Central memory CD4-positive, alpha-beta T cell (primary cell): Measurements from ENCODE around the gene CCDC81.
"Not testable (repeated sequence)": the region's sequence is repeated elsewhere in the genome, so short reads cannot be mapped to it uniquely, and the experiment has no call there.

Experiments used
- DNase-seq: peaks from one replicate; pipeline ENCODE4 v3.0.0; 2022

CCDC81 gene

DNA sequence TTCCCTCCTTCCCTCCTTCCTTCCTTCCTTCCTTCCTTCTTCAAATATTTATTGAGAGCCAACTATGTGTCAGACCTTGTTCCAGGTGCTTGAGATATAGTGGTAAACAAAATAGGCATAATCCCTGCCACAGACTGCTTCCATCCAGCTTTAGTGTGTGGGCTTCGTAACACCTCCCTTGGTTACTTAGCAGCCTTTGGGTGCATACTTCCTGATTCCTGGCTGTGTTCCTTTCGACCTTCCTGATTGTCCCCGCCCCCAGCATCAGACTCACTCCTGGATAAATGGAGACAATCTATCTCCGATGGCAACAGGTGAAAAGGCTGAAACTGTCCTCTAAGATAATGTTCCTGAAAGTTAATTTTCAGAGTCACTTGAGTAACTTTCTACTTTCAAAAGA is 13.5 kb downstream of the CCDC81 start:
- no peak for DNase-seq

DNA sequence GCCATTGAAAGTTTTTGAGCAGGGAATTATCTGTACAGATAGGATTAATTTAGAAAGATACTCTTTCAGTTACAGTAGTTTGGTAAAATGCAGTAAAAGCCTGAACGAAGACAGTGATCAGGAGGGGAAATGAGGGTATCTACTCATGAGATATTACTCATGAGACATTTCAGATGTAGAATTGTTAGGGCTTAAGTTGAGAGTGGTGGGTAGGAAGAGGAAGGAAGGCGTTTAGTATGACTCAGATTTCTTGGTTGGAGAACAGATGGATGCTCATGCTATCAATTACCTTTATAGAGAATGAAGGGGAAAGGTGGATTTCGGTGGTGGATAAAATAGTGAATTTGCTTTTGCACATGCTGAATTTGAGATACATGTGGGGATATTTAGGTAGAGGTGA is 15.8 kb downstream of the CCDC81 start:
- DNase-seq = no peak

DNA sequence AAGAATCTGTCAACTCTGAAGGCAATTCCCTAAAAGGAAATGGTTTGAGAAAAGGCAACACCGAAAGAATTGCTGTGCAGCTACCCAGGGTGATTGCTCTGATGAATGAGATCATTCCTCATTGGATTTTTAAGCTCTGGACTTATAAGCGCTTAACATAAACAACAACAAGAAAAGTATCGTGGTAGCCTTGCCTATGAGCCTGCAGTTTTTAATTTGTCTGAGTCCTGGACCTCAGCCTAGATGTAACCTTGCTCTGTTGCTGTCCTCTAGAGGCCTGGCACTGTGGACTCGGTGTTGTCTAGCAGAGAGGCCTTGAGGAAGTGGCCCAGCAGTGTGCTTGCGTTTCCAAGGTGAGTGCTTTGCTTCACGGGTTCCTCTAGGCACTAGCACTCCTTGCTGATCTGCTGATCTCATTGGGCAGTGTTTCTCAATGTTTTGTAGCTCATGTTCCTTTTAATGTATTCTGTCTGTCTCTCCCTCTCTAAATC is 20.4 kb downstream of the CCDC81 start:
- no peak for DNase-seq

DNA sequence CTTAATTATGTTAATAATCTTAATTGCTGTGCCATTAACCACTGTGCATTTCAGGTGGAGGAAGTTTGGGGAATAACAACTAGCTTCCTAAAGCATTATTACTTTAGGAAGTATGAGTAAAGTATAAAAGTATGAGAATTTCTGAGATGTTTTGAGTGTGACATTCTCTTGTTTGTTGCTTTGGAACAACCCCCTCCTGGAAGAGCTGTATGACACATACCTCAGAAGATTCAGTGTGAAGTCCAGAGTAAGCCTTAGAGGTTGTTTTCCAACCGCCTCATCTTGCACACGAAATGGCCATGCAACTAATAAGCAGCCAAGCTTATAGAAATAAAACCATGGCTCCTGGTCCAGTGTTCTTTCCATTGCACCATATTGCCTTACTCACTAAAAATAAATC is 21.7 kb downstream of the CCDC81 start:
- DNase-seq = no peak

DNA sequence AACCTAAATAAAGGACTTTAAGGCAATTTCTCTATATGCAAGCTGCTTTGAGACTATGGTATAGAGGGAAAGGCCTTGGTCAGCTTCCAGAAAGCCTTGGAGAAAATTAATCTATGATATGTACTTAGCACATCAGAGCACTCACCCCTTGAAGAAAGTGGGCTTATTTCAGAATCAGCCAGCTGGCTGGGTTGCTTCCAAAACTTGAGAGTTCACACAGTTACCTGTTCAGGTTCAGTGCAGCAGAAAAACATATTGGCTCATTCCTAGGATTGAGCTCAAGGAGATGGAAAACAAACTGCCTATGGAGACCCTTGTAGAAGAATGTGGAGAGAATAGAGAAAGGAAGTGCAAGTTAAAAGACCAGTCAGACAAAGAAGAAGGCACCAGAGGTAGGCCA is 22.7 kb downstream of the CCDC81 start:
- DNase-seq = no peak

DNA sequence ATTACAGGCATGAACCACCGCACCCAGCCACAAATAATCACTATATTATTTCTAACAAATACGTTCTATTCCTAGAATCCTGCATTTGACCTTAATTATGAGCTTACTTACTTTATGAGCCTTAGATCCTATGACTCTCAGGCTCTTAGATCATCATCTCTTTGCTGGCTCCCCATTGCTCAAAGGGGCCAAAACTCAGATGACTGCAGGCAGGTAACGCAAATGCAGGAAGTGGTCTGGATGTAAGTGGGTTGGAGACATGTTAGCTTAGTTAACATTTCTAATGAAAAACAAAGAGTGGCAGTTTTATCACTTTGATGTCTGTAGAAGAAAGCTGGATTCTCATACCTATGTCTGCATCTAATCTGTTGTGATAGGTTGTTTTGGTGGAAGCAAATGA is 23.4 kb downstream of the CCDC81 start:
- no peak for DNase-seq

DNA sequence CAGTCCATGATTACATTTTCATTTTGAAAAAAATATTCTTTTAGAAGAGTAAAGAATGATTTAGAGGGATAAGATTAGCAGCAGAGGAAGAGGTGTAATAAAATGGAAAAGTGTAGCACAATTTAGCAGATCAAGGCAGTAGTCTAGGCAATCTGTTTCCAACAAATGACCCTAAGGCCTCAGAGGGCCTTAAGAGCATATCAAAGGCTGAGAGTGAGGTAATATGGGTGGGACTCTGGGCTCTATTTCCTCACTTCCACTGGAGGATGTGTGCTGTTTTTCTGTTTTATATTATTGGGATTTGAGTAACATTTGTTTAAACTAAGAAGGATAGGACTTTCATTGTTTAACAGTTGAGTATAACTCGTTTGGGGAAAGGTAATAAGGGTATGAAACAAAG is 28.8 kb downstream of the CCDC81 start:
- DNase-seq = no peak

DNA sequence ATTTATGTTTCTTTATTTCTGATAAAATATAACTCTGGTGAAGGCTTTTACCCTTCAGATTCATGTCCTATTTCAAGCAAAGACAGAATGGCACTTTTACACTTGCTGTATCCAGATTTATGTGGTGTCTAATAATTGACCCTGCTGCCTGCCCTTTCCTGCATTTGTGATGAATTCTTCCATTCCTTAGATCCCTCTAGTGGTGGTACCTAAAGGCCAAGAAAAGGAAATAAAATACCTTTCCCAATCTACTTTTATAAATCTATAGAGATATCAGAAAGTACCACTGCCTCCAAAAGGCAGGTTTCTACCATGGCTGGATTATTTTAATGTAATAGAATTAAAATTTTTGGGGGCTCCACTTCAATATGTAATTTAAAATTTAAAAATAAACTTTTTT is 34.2 kb downstream of the CCDC81 start:
- DNase-seq = no peak

DNA sequence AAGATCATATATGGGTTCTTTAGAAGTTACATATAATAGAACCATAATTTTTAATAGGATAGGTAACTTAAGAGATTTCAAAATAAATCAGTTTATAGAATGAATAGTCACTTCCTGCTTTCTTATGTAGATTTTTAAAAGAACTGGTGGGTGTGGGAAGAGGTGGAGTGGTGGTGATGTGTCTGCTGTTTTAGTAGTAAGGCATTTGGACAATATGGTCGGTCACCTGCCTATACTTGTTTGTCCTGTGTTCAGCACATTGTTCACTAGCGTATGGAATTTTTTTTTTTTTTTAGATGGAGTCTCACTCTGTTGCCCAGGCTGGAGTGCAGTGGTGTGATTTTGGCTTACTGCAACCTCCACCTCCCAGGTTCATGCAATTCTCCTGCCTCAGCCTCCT is 39.3 kb downstream of the CCDC81 start:
- no peak for DNase-seq

DNA sequence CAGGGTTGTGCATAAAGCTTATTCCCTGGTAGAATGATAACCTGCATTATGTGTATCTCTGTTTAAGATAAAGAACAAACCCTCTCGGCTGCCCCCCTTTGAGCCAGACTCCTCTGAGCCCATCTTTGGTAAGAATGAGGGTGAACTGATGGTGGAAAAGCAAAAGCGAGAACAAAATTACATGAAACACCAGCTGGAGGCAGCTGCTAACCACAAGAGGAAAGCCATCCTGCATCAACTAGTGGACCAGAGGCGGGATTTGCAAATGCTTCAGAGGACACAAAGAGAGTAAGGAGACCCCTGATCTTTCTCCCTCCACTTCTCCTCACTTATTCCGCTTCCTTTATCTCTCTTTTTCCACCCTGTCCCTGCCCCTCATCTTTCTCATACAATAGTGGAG is 40.3 kb downstream of the CCDC81 start:
- no peak for DNase-seq

DNA sequence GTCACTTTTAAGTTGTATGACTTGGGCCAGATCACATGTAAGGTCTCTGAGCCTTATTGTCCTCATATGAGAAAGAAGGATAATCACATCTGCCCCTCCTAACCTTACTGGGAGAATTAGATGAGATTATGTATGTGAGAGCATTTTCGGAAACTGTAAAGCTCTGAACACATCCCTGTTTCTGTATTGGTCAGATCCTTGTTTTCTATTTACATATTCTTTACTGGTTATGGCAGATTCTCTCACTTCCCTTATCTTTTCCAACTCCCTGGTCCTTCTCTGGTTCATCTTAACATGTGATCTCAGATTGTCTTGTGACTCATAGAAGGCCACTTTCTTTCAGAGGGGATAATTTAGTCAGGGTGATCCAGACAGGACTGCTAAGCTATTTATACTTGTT is 41.8 kb downstream of the CCDC81 start:
- no peak for DNase-seq

DNA sequence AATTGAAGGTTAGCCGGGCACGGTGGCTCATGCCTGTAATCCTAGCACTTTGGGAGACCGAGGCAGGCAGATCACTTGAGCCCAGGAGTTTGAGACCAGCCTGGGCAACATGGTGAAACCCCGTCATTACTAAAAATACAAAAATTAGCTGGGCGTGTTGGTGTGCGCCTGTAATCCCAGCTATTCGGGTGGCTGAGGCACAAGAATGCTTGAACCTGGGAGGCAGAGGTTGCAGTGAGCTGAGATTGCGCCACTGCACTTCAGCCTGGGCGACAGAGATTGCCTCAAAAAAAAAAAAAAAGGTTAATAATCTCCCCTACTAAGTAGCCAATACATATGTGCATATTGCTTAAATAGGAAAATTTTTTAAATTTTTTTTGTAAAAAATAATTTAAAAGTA is 42.3 kb downstream of the CCDC81 start:
- not testable (repeated sequence) for DNase-seq

DNA sequence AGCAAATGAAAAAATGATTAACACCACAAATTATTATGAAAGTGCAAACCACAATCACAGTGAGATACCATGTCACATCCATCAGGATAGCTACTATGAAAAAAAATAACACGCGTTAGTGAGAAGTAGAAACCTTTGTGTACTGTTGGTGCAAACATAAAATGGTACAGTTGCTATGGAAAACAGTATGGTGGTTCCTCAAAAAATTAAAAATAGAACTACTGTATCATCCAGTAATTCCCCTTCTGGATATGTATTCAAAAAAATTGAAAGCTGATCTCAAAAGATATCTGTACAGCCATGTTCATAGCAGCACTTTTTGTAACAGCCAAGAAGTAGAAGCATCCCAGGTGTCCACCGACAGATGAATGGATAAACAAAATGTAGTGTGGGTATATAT is 43.4 kb downstream of the CCDC81 start:
- no peak for DNase-seq

DNA sequence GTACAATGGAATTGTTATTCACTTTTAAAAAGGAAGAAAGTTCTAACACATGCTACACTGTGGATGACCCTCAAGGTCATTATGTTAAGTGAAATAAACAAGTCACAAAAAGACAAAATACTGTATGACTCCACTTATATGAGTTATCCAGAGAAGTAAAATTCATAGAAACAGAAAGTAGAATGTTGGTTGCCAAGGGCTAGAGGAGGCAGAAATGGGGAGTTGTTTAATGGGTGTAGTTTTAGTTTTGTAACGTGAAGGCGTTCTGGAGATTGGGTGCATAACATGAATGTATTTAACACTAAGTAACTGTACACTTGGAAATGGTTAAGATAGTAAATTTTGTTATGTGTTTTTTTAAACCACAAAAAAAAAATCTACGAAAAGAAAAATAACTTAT is 43.8 kb downstream of the CCDC81 start:
- DNase-seq = no peak

DNA sequence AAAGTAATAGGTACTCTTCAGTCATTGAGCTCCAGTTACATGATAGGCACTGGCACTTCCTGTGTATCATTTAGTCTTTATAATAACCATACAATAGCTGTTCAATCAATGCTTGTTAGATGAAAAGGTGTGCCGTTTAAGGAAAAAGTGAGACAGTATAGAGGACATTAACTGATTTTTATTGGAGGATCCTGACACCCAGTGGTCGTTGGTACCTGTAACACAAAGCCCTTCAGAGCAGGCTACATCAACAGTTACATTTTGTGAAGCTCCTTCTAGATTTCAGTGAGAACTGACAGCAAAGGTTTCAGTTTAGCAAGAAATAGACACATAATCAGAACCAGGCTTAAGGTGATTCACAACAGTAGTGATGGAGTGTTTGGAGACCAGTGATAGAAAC is 44.2 kb downstream of the CCDC81 start:
- no peak for DNase-seq

DNA sequence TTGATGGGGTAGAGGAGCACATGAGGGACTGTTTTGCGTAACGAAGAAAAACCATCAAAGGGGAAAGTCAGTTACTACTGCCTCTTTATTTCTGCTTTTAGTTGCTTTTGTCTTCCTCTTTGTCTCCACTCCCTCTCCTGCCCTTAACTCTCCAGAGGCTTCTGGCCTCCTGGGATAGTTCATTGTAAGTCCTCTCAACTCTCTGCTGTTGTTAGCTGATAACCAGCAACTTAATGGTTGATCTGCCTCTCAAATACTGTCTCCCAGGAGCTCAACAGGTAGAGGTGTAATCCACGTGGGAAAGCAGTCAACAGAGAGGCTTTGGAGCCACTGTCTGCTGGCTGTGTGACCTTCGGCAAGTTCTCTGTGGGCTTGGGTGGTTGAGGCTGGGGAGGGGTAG is 47.3 kb downstream of the CCDC81 start:
- DNase-seq = no peak

DNA sequence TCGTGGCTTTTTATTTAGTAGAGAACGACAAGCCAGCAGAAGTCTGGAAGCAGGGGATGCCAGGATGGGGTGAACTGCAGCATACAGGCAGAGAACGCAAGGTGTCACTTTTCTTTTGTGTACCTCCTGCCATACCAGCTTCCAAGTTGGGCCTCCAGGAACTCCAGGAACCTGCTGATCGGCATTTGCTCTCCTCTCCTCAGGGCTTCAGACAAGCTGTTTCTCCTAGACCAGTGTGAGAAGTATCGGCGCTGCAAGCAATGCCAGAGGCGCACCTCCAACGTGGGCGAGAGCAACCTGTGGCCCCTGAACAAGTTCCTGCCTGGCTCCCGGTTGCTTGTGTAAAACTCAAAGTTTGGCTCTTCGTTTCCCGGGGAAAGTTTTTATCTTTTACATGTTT is 47.7 kb downstream of the CCDC81 start:
- no peak for DNase-seq

DNA sequence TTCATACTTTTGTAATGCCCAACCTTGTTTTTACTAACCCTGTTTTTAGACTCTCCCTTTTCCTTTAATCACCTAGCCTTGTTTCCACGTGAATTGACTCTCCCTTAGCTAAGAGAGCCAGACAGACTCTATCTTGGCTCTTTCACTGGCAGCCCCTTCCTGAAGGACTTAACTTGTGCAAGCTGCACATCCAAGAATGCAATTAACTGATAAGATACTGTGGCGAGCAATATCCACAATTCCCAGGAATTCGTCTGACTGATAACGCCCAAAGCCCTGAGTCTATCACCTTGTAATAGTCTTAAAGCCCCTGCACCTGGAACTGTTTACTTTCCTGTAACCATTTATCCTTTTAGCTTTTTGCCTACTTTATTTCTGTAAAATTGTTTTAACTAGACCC is 48.8 kb downstream of the CCDC81 start:
- DNase-seq = not testable (repeated sequence)

DNA sequence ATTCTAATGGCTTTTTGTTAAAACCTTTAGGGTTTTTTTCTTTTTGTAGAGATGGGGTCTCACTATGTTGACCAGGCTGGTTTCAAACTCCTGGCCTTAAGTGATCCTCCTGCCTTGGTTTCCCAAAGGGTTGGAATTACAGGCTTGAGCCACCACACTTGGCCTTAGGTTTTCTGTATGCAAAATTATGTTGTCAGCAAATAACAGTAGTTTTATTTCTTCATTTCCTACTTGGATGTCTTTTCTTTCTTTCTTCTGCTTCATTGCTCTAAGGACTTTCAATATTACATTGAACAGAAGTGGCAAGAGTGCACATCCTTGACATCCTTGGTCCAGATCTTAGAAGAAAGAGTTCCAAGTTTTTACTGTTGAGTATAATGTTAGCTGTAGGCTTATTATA is 52.8 kb downstream of the CCDC81 start:
- no peak for DNase-seq

DNA sequence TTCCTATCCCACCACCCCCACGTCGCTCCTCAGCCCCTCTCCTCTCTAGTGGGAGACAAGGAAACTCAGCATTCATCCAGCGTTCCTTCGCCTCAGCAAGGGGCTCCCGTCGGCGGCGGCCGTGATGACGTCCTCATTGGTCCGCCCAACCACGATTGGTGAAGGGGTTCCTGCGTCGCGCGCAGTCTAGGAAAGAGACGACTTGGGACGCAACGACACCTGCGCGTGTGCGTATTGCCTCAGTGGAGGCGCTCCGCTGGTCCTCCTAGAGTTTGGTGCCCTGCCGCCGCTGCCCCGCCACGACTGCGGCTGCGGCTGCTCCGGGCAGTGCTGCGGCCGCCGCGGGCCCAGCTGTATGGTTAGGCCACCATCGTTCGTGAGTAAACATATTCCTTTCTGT is 56.6 kb downstream of the CCDC81 start:
- DNase-seq = no peak

DNA sequence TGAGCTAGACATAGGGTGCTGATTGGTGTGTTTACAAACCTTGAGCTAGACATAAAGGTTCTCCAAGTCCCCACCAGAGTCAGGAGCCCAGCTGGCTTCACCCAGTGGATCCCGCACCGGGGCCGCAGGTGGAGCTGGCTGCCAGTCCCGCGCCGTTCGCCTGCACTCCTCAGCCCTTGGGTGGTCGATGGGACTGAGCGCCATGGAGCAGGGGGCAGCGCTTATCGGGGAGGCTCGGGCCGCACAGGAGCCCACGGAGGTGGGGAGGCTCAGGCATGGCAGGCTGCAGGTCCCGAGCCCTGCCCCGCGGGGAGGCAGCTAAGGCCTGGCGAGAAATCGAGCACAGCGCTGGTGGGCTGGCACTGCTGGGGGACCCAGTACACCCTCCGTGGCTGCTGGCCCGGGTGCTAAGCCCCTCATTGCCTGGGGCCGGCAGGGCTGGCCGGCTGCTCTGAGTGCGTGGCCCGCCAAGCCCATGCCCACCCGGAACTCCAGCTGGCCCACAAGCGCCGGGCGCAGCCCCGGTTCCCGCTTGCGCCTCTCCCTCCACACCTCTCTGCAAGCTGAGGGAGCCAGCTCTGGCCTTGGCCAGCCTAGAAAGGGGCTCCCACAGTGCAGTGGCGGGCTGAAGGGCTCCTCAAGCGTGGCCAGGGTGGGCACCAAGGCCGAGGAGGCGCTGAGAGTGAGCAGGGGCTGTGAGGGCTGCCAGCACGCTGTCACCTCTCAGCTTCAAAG is 58.8 kb downstream of the CCDC81 start:
- DNase-seq = not testable (repeated sequence)

DNA sequence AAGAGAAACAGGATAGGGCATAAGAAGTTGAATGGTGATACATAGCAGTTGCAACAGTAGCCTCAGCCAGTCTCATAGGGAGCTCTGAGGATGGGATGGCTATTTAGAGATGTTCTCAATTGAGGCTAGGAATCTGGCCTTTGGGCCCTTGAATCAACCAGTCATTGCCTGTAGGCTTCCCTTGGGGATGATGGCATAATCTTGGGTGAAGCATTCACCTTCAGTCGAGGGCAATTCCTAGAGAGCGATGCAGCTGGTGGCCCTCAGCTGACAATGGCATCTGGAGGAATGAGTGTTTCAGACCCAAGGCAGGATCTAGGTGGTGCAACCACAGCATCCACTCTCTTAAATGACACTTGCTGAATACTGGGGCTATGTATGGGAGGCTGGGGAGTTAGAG is 61.0 kb downstream of the CCDC81 start:
- no peak for DNase-seq

DNA sequence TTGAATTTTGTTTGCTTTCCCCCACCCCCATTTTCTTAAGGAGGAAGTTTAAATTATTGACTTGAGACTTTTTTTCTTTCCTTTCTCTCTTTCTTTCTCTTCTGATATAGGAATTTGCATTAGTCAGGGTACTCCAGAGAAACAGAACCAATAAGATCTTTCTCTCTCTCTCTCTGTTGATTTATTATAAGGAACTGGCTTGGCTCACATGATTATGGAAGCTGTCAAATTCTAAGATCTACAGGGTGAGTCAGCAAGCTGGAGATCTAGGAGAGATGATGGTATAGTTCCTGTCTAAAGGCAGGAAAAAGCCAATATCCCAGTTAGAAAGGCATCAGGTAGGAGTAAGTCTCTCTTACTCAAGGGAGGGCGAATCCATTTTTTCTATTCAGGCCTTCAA is 64.0 kb downstream of the CCDC81 start:
- no peak for DNase-seq

DNA sequence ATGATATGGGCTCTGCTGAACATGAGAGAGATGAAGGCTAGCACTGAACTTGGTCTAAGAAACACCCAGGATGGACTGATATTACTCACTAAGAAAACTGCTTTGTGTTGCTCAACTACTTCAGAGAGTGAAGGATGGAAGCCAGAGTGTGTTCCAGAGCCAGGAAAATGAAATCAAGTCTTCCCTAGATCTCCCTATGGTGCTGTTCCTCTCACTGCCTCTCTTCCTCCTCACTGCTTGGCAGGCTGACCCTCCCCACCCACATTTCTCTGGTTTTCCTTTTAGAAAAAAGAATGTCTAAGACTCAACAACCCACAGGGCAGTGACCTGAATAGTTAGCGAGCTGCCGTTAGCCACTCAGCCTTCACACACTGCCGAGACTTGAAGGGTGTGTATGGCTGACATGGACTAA is 65.6 kb downstream of the CCDC81 start:
- no peak for DNase-seq

DNA sequence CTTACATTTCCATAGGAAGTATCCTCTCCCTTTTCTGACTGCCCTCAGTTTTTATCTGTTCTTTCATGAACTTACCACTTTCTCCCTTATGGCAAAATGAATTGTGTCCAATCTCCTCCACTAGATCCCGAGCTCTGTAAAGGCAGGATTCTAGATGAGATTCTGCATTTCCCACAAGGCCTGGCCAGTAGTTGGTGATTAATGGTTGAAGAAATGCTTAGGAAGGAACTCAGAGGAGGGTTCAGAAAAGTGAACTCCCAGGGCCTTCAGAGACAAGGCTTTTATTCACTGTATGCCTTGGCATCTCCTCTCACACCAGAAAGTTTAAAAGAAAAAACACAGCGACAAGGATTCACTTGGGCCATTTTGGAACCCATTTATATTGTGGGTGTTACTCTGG is 66.2 kb downstream of the CCDC81 start:
- DNase-seq = no peak
